GM23338 (cell line): Measurements from ENCODE around the gene CFAP57. TPM values are rescaled to one million over a fixed set of nuclear protein-coding genes. Genes with fewer than 3 reads are reported as not detected.

Experiments used
- ATAC-seq: fragments of 200-7000 bp; cut with Tn5 transposase; 3 replicates; pipeline ENCODE4 v1.9.1; 2020
- DNase-seq: peaks from one replicate; pipeline ENCODE4 v3.0.0-alpha.2; 2015; ENCODE audit warnings: low spot score
- H2AFZ ChIP-seq: fragments of 200-600 bp; sonication (generic); 2 replicates; pipeline ENCODE4 v1.8.0; 2016; ENCODE audit warnings: antibody characterized with exemption, mild to moderate bottlenecking, moderate library complexity
- H3F3A ChIP-seq: fragments of 200-600 bp; sonication (generic); replicated peaks from 2 replicates; pipeline ENCODE4 v1.8.0; 2017; ENCODE audit warnings: antibody characterized with exemption, mixed run types, low read depth
- H3K27ac ChIP-seq: fragments of 200-600 bp; sonication (generic); 2 replicates; pipeline ENCODE4 v1.6.1; 2016; ENCODE audit warnings: low read depth
- H3K27me3 ChIP-seq: fragments of 200-600 bp; sonication (generic); 2 replicates; pipeline ENCODE4 v1.8.0; 2016; ENCODE audit warnings: mild to moderate bottlenecking, mixed run types, moderate library complexity; ENCODE audit not compliant: insufficient read depth
- H3K36me3 ChIP-seq: fragments of 200-600 bp; sonication (generic); 2 replicates; pipeline ENCODE4 v1.8.0; 2016; ENCODE audit warnings: mild to moderate bottlenecking; ENCODE audit not compliant: insufficient read depth
- H3K4me1 ChIP-seq: fragments of 200-600 bp; sonication (generic); 2 replicates; pipeline ENCODE4 v1.8.0; 2016; ENCODE audit warnings: mild to moderate bottlenecking, moderate library complexity; ENCODE audit not compliant: insufficient read depth
- H3K4me2 ChIP-seq: fragments of 200-600 bp; sonication (generic); 2 replicates; pipeline ENCODE4 v1.7.1; 2017; ENCODE audit warnings: mixed run types
- H3K4me3 ChIP-seq: fragments of 200-600 bp; sonication (generic); 2 replicates; pipeline ENCODE4 v1.6.1; 2016; ENCODE audit warnings: mixed run types
- H3K79me2 ChIP-seq: fragments of 200-600 bp; sonication (generic); replicated peaks from 2 replicates; pipeline ENCODE4 v1.8.0; 2017; ENCODE audit warnings: mild to moderate bottlenecking; ENCODE audit not compliant: insufficient read depth
- H3K9me2 ChIP-seq: fragments of 200-600 bp; sonication (generic); 2 replicates; pipeline ENCODE4 v1.8.0; 2017; ENCODE audit not compliant: insufficient read depth
- H4K20me1 ChIP-seq: fragments of 200-600 bp; sonication (generic); replicated peaks from 2 replicates; pipeline ENCODE4 v1.8.0; 2017; ENCODE audit warnings: mild to moderate bottlenecking; ENCODE audit not compliant: insufficient read depth
- H3K27ac Mint-ChIP-seq: 2 replicates; pipeline ENCODE4 v1.8.0; 2020; ENCODE audit warnings: inconsistent platforms, mild to moderate bottlenecking, moderate library complexity, mixed read lengths
- H3K27me3 Mint-ChIP-seq: 3 replicates; pipeline ENCODE4 v1.8.0; 2022; ENCODE audit warnings: low read depth, mild to moderate bottlenecking, moderate library complexity, mixed read lengths, inconsistent platforms; ENCODE audit not compliant: insufficient read depth, poor library complexity
- H3K36me3 Mint-ChIP-seq: 3 replicates; pipeline ENCODE4 v1.8.0; 2021; ENCODE audit warnings: low read depth, mild to moderate bottlenecking, inconsistent platforms, moderate library complexity, mixed read lengths
- H3K4me1 Mint-ChIP-seq: 3 replicates; pipeline ENCODE4 v1.8.0; 2020; ENCODE audit warnings: mild to moderate bottlenecking, inconsistent platforms, mixed read lengths
- H3K4me3 Mint-ChIP-seq: 3 replicates; pipeline ENCODE4 v1.8.0; 2021; ENCODE audit warnings: moderate library complexity, mild to moderate bottlenecking, inconsistent platforms, mixed read lengths
- H3K9me3 Mint-ChIP-seq: 3 replicates; pipeline ENCODE4 v1.8.0; 2020; ENCODE audit warnings: moderate library complexity, mild to moderate bottlenecking, inconsistent platforms, mixed read lengths
- CREB1 ChIP-seq: fragments of 250-450 bp; sonication (Bioruptor Pico); IDR thresholded peaks from 2 replicates; pipeline ENCODE4 v1.5.0; 2020; ENCODE audit warnings: low read depth, mild to moderate bottlenecking, moderate library complexity
- EZH2 ChIP-seq: fragments of 200-600 bp; sonication (generic); IDR thresholded peaks from one replicate; pipeline ENCODE4 v1.8.0; 2017; ENCODE audit warnings: antibody characterized with exemption, mild to moderate bottlenecking, low read depth; ENCODE audit not compliant: unreplicated experiment
- EZH2phosphoT487 ChIP-seq: fragments of 200-600 bp; sonication (generic); IDR thresholded peaks from one replicate; pipeline ENCODE4 v1.8.1; 2018; ENCODE audit warnings: antibody characterized with exemption; ENCODE audit not compliant: unreplicated experiment
- JUNB ChIP-seq: IDR thresholded peaks from one replicate; pipeline ENCODE4 v1.6.1; 2016; ENCODE audit warnings: antibody characterized with exemption; ENCODE audit not compliant: unreplicated experiment
- NANOG ChIP-seq: IDR thresholded peaks from 2 replicates; pipeline ENCODE4 v1.6.1; 2016; ENCODE audit warnings: antibody characterized with exemption, borderline replicate concordance
- POLR2AphosphoS5 ChIP-seq: IDR thresholded peaks from 2 replicates; pipeline ENCODE4 v1.6.1; 2016; ENCODE audit warnings: antibody characterized with exemption, low read depth
- STAT1 ChIP-seq: IDR thresholded peaks from one replicate; pipeline ENCODE4 v1.6.1; 2016; ENCODE audit warnings: antibody characterized with exemption; ENCODE audit not compliant: unreplicated experiment
- ZNF114 ChIP-seq: fragments of 250-450 bp; sonication (Bioruptor Pico); IDR thresholded peaks from 2 replicates; pipeline ENCODE4 v1.5.0; 2020; ENCODE audit warnings: mild to moderate bottlenecking, moderate library complexity
- ZNF331 ChIP-seq: fragments of 250-450 bp; sonication (Bioruptor Pico); IDR thresholded peaks from 2 replicates; pipeline ENCODE4 v1.5.0; 2020; ENCODE audit warnings: low read depth, mild to moderate bottlenecking, moderate library complexity
- polyA plus RNA-seq: library from polyadenylated mRNA; unstranded; fragments of >200 nt; fragmentation: Nextera tagmentation; extraction: Ambion mirVana; gene quantifications from 2 replicates; pipeline ENCODE4 v1.2.1, GENCODE V29; 2016
- total RNA-seq: library from RNA; depleted of rRNA; stranded (reverse); fragments of >200 nt; shearing (Covaris generic); gene quantifications from 2 replicates; pipeline ENCODE4 v1.2.3, GENCODE V29; 2014
- TF ChIP-seq, protein P1 (sequence below): IDR thresholded peaks from 2 replicates; pipeline ENCODE4 v1.6.1; 2016; ENCODE audit warnings: antibody characterized with exemption
- TF ChIP-seq, protein P2 (sequence below): fragments of 250-450 bp; sonication (Bioruptor Pico); IDR thresholded peaks from 2 replicates; pipeline ENCODE4 v1.5.0; 2020; ENCODE audit warnings: mild to moderate bottlenecking, moderate library complexity
- TF ChIP-seq, protein P3 (sequence below), 2 experiments: fragments of 200-600 bp in 1 of 2; sonication (generic) in 1 of 2; conservative IDR thresholded peaks; 2 replicates each; pipeline versions ENCODE4 v1.5.1 to v1.6.1; 2016 to 2017; ENCODE audit warnings: antibody characterized with exemption in 2 of 2, low read depth in 2 of 2, mild to moderate bottlenecking in 2 of 2, moderate library complexity in 1 of 2
- TF ChIP-seq, protein P4 (sequence below): IDR thresholded peaks from one replicate; pipeline ENCODE4 v1.6.1; 2018; ENCODE audit warnings: antibody characterized with exemption; ENCODE audit not compliant: unreplicated experiment

The CFAP57 gene
- total and polyA plus RNA-seq, 2 experiments from 2014 or later = 0.37 to 0.38 TPM

DNA sequence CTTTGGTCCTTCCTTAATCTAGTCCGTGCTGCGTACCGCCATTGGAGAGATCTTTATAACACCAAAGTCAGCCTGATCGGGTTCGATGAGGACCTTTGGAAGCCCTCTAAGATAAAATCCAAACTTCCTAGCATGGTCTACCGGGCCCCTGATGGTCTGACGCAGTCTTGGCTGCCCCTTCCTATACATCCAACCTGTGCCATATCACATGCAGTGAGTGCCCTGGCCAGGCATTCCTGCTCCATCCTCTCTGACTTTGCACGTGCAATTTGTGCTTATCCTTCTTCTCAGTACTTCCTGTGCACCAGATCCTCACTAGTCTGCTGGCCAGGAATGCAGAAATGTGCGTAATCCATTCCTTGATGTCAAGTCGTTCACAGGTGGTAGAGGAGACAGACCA lies 45.6 kb downstream of the CFAP57 start:
- Histone ChIP-seq H4K20me1 (no peaks in the 10 kb centered on the region), H3F3A (no peaks in the 10 kb centered on the region), H3K4me2 (no peak overlapping the region), H3K27ac (no peak overlapping the region), H3K79me2 (no peaks in the 10 kb centered on the region), H3K36me3 (no peaks in the 10 kb centered on the region), H3K9me2 (peaks cover 4% of the 10 kb centered on the region; the same call in 1 of the 2 replicates), H3K4me1 (no peaks in the 10 kb centered on the region; the same call in 1 of the 2 replicates), H3K27me3 (no peaks in the 10 kb centered on the region), H3K4me3 (no peak overlapping the region), H2AFZ (no peak overlapping the region)
- ATAC-seq (no peak), DNase-seq (no peak)
- no peak overlapping the region for H3K4me3 Mint-ChIP-seq
- no peaks in the 10 kb centered on the region for H3K4me1 Mint-ChIP-seq
- TF ChIP-seq, protein P1, sequence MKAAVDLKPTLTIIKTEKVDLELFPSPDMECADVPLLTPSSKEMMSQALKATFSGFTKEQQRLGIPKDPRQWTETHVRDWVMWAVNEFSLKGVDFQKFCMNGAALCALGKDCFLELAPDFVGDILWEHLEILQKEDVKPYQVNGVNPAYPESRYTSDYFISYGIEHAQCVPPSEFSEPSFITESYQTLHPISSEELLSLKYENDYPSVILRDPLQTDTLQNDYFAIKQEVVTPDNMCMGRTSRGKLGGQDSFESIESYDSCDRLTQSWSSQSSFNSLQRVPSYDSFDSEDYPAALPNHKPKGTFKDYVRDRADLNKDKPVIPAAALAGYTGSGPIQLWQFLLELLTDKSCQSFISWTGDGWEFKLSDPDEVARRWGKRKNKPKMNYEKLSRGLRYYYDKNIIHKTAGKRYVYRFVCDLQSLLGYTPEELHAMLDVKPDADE = no peak
- TF ChIP-seq, protein P2, sequence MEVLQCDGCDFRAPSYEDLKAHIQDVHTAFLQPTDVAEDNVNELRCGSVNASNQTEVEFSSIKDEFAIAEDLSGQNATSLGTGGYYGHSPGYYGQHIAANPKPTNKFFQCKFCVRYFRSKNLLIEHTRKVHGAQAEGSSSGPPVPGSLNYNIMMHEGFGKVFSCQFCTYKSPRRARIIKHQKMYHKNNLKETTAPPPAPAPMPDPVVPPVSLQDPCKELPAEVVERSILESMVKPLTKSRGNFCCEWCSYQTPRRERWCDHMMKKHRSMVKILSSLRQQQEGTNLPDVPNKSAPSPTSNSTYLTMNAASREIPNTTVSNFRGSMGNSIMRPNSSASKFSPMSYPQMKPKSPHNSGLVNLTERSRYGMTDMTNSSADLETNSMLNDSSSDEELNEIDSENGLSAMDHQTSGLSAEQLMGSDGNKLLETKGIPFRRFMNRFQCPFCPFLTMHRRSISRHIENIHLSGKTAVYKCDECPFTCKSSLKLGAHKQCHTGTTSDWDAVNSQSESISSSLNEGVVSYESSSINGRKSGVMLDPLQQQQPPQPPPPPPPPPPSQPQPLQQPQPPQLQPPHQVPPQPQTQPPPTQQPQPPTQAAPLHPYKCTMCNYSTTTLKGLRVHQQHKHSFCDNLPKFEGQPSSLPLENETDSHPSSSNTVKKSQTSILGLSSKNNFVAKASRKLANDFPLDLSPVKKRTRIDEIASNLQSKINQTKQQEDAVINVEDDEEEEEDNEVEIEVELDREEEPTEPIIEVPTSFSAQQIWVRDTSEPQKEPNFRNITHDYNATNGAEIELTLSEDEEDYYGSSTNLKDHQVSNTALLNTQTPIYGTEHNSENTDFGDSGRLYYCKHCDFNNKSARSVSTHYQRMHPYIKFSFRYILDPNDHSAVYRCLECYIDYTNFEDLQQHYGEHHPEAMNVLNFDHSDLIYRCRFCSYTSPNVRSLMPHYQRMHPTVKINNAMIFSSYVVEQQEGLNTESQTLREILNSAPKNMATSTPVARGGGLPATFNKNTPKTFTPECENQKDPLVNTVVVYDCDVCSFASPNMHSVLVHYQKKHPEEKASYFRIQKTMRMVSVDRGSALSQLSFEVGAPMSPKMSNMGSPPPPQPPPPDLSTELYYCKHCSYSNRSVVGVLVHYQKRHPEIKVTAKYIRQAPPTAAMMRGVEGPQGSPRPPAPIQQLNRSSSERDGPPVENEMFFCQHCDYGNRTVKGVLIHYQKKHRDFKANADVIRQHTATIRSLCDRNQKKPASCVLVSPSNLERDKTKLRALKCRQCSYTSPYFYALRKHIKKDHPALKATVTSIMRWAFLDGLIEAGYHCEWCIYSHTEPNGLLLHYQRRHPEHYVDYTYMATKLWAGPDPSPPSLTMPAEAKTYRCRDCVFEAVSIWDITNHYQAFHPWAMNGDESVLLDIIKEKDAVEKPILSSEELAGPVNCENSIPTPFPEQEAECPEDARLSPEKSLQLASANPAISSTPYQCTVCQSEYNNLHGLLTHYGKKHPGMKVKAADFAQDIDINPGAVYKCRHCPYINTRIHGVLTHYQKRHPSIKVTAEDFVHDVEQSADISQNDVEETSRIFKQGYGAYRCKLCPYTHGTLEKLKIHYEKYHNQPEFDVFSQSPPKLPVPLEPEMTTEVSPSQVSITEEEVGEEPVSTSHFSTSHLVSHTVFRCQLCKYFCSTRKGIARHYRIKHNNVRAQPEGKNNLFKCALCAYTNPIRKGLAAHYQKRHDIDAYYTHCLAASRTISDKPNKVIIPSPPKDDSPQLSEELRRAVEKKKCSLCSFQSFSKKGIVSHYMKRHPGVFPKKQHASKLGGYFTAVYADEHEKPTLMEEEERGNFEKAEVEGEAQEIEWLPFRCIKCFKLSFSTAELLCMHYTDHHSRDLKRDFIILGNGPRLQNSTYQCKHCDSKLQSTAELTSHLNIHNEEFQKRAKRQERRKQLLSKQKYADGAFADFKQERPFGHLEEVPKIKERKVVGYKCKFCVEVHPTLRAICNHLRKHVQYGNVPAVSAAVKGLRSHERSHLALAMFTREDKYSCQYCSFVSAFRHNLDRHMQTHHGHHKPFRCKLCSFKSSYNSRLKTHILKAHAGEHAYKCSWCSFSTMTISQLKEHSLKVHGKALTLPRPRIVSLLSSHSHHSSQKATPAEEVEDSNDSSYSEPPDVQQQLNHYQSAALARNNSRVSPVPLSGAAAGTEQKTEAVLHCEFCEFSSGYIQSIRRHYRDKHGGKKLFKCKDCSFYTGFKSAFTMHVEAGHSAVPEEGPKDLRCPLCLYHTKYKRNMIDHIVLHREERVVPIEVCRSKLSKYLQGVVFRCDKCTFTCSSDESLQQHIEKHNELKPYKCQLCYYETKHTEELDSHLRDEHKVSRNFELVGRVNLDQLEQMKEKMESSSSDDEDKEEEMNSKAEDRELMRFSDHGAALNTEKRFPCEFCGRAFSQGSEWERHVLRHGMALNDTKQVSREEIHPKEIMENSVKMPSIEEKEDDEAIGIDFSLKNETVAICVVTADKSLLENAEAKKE = no peak
- TF ChIP-seq EZH2 = no peak
- no peak for TF ChIP-seq EZH2phosphoT487
- TF ChIP-seq ZNF114 = no peak
- TF ChIP-seq, protein P3, sequence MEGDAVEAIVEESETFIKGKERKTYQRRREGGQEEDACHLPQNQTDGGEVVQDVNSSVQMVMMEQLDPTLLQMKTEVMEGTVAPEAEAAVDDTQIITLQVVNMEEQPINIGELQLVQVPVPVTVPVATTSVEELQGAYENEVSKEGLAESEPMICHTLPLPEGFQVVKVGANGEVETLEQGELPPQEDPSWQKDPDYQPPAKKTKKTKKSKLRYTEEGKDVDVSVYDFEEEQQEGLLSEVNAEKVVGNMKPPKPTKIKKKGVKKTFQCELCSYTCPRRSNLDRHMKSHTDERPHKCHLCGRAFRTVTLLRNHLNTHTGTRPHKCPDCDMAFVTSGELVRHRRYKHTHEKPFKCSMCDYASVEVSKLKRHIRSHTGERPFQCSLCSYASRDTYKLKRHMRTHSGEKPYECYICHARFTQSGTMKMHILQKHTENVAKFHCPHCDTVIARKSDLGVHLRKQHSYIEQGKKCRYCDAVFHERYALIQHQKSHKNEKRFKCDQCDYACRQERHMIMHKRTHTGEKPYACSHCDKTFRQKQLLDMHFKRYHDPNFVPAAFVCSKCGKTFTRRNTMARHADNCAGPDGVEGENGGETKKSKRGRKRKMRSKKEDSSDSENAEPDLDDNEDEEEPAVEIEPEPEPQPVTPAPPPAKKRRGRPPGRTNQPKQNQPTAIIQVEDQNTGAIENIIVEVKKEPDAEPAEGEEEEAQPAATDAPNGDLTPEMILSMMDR (conservative IDR thresholded peaks at IDR 0.05; ENCODE audit: low read depth in 2 of 2) = no peak
- TF ChIP-seq CREB1 (CRISPR knock-in tag) = no peak
- TF ChIP-seq ZNF331 = no peak
- TF ChIP-seq, protein P4, sequence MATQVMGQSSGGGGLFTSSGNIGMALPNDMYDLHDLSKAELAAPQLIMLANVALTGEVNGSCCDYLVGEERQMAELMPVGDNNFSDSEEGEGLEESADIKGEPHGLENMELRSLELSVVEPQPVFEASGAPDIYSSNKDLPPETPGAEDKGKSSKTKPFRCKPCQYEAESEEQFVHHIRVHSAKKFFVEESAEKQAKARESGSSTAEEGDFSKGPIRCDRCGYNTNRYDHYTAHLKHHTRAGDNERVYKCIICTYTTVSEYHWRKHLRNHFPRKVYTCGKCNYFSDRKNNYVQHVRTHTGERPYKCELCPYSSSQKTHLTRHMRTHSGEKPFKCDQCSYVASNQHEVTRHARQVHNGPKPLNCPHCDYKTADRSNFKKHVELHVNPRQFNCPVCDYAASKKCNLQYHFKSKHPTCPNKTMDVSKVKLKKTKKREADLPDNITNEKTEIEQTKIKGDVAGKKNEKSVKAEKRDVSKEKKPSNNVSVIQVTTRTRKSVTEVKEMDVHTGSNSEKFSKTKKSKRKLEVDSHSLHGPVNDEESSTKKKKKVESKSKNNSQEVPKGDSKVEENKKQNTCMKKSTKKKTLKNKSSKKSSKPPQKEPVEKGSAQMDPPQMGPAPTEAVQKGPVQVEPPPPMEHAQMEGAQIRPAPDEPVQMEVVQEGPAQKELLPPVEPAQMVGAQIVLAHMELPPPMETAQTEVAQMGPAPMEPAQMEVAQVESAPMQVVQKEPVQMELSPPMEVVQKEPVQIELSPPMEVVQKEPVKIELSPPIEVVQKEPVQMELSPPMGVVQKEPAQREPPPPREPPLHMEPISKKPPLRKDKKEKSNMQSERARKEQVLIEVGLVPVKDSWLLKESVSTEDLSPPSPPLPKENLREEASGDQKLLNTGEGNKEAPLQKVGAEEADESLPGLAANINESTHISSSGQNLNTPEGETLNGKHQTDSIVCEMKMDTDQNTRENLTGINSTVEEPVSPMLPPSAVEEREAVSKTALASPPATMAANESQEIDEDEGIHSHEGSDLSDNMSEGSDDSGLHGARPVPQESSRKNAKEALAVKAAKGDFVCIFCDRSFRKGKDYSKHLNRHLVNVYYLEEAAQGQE = no peak
- TF ChIP-seq JUNB = no peak
- TF ChIP-seq POLR2AphosphoS5 = no peak
- no peak for TF ChIP-seq NANOG
- TF ChIP-seq STAT1 = no peak
- H3K36me3 Mint-ChIP-seq = no peaks in the 10 kb centered on the region
- H3K27me3 Mint-ChIP-seq = peaks cover 7% of the 10 kb centered on the region
- H3K9me3 Mint-ChIP-seq = no peaks in the 10 kb centered on the region; the same call in 2 of the 3 replicates
- H3K27ac Mint-ChIP-seq = no peak overlapping the region
